ENCODE data around the gene LYPD6B.

DNA sequence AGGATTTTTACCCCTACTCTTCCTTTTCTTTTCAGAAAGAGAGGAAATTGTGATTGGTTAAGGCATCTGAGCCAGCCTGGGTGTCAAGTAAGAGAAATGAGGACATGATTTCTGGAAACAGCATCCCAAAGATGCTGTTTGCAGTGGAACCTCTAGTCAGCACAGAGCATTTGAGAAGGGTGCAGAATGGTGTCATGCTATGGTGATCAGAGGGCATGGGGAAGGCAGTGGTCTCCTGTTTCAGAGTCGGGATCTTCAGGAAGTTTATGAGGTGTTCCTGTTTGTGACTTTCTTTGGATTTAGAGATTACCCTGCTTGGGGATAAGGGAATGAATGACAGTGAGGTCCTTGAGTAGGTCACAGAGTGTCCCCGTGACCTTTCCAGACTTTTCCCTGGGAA, 117.5 kb downstream of the LYPD6B start:
- TF ChIP-seq CTCF (conservative IDR thresholded peaks at IDR 0.05; ENCODE audit: low read depth, low read length): no peak
- TF ChIP-seq EZH2 (IDR thresholded peaks at IDR 0.05; ENCODE audit: borderline replicate concordance, low read depth, low read length, poor library complexity, severe bottlenecking): no peak

Data from A673 (cell line).